ENCODE results near the gene CNTFR. TPM values are rescaled to one million over a fixed set of nuclear protein-coding genes. Genes with fewer than 3 reads are reported as not detected.

CNTFR gene
- total and polyA plus RNA-seq, 2 experiments from 2014 or later: not detected

GRCh38 chr9:34510497-34511468 is 78.7 kb downstream of the CNTFR start:
- Histone ChIP-seq H3K4me2 (ENCODE audit: unreplicated experiment) (no peak overlapping the region), H3K27ac (no peak overlapping the region), H3K9me2 (ENCODE audit: insufficient read depth) (no peaks in the 10 kb centered on the region), H3K4me3 (no peak overlapping the region), H2AFZ (no peak overlapping the region), H3K36me3 (ENCODE audit: low read depth) (no peaks in the 10 kb centered on the region), H3K9ac (no peak overlapping the region), H3K9me3 (ENCODE audit: low read depth) (no peaks in the 10 kb centered on the region), H4K20me1 (ENCODE audit: insufficient read depth) (no peaks in the 10 kb centered on the region), H3F3A (ENCODE audit: insufficient read depth) (no peaks in the 10 kb centered on the region), H3K4me1 (ENCODE audit: insufficient read depth) (no peaks in the 10 kb centered on the region), H3K27me3 (replicated peaks; ENCODE audit: insufficient read depth) (peaks cover 33% of the 10 kb centered on the region), H3K79me2 (ENCODE audit: insufficient read depth) (no peaks in the 10 kb centered on the region)
- no peak for DNase-seq
- in situ Hi-C loops (cut with MboI): loop anchor here (25.0 kb wide), 1 partner anchor 102 kb away; the partner anchor contains the start of genes DCTN3 and RPP25L
- WGBS, 2 experiments (ENCODE audit: low coverage in 1 of 2, low lambda C conversion rate in 2 of 2, missing lambda C conversion rate in 2 of 2): 14 to 17% methylated on average over 13 of the region's 13 CpGs
- no peak for TF ChIP-seq EZH2phosphoT487 (IDR thresholded peaks at IDR 0.05; ENCODE audit: insufficient read depth, low read depth)
- no peak for TF ChIP-seq EZH2 (IDR thresholded peaks at IDR 0.05; ENCODE audit: insufficient read depth, poor library complexity, severe bottlenecking)

GRCh38 chr9:34508951-34509350 is 80.6 kb downstream of the CNTFR start:
- Histone ChIP-seq H2AFZ (no peak overlapping the region), H3K4me3 (no peak overlapping the region), H4K20me1 (ENCODE audit: insufficient read depth) (no peaks in the 10 kb centered on the region), H3K4me1 (ENCODE audit: insufficient read depth) (no peaks in the 10 kb centered on the region), H3K36me3 (ENCODE audit: low read depth) (no peaks in the 10 kb centered on the region), H3K27ac (no peak overlapping the region), H3K4me2 (ENCODE audit: unreplicated experiment) (no peak overlapping the region), H3K27me3 (replicated peaks; ENCODE audit: insufficient read depth) (peaks cover 33% of the 10 kb centered on the region), H3F3A (ENCODE audit: insufficient read depth) (no peaks in the 10 kb centered on the region), H3K9ac (no peak overlapping the region), H3K9me2 (ENCODE audit: insufficient read depth) (no peaks in the 10 kb centered on the region), H3K9me3 (ENCODE audit: low read depth) (no peaks in the 10 kb centered on the region), H3K79me2 (ENCODE audit: insufficient read depth) (no peaks in the 10 kb centered on the region)
- WGBS, 2 experiments (ENCODE audit: low coverage in 1 of 2, low lambda C conversion rate in 2 of 2, missing lambda C conversion rate in 2 of 2): 63 to 65% methylated on average over 3 of the region's 3 CpGs
- TF ChIP-seq EZH2 (IDR thresholded peaks at IDR 0.05; ENCODE audit: insufficient read depth, poor library complexity, severe bottlenecking): no peak
- TF ChIP-seq EZH2phosphoT487 (IDR thresholded peaks at IDR 0.05; ENCODE audit: insufficient read depth, low read depth): no peak
- in situ Hi-C loops (cut with MboI): loop anchor here (25.0 kb wide), 1 partner anchor 103 kb away; the partner anchor contains the start of genes DCTN3 and RPP25L
- no peak for DNase-seq

- Histone ChIP-seq H3K9me2 (ENCODE audit: insufficient read depth) (no peaks in the 10 kb centered on the region), H3K9ac (no peak overlapping the region), H3K4me1 (ENCODE audit: insufficient read depth) (no peaks in the 10 kb centered on the region), H3K9me3 (ENCODE audit: low read depth) (no peaks in the 10 kb centered on the region), H3K4me3 (no peak overlapping the region), H2AFZ (no peak overlapping the region), H3K27ac (no peak overlapping the region), H3K36me3 (ENCODE audit: low read depth) (no peaks in the 10 kb centered on the region), H4K20me1 (ENCODE audit: insufficient read depth) (no peaks in the 10 kb centered on the region), H3F3A (ENCODE audit: insufficient read depth) (no peaks in the 10 kb centered on the region), H3K4me2 (ENCODE audit: unreplicated experiment) (no peak overlapping the region), H3K79me2 (ENCODE audit: insufficient read depth) (no peaks in the 10 kb centered on the region), H3K27me3 (replicated peaks; ENCODE audit: insufficient read depth) (peaks cover 33% of the 10 kb centered on the region)
- no peak for TF ChIP-seq EZH2 (IDR thresholded peaks at IDR 0.05; ENCODE audit: insufficient read depth, poor library complexity, severe bottlenecking)
- no peak for TF ChIP-seq EZH2phosphoT487 (IDR thresholded peaks at IDR 0.05; ENCODE audit: insufficient read depth, low read depth)
- DNase-seq: no peak
- 30 to 39% methylated on average over 3 of the region's 3 CpGs for WGBS, 2 experiments (ENCODE audit: low coverage in 1 of 2, low lambda C conversion rate in 2 of 2, missing lambda C conversion rate in 2 of 2)
- in situ Hi-C loops (cut with MboI): loop anchor here (25.0 kb wide), 1 partner anchor 104 kb away; the partner anchor contains the start of genes DCTN3 and RPP25L
These were observed 81.1 kb downstream of the CNTFR start for GRCh38 chr9:34508463-34508862.

GRCh38 chr9:34507966-34508365 is 81.6 kb downstream of the CNTFR start:
- TF ChIP-seq EZH2phosphoT487 (IDR thresholded peaks at IDR 0.05; ENCODE audit: insufficient read depth, low read depth) (no peak), EZH2 (IDR thresholded peaks at IDR 0.05; ENCODE audit: insufficient read depth, poor library complexity, severe bottlenecking) (no peak)
- no peaks in the 10 kb centered on the region for H4K20me1 ChIP-seq (ENCODE audit: insufficient read depth)
- H3K4me2 ChIP-seq (ENCODE audit: unreplicated experiment): no peak overlapping the region
- H3K4me3 ChIP-seq: no peak overlapping the region
- H2AFZ ChIP-seq: no peak overlapping the region
- H3K9ac ChIP-seq: no peak overlapping the region
- H3K4me1 ChIP-seq (ENCODE audit: insufficient read depth): 0 out of 2 replicates have a peak, but pooled peaks cover under 1% of the 10 kb centered on the region
- in situ Hi-C loops (cut with MboI): loop anchor here (25.0 kb wide), 1 partner anchor 104 kb away; the partner anchor contains the start of genes DCTN3 and RPP25L
- H3K9me3 ChIP-seq (ENCODE audit: low read depth): no peaks in the 10 kb centered on the region
- H3K79me2 ChIP-seq (ENCODE audit: insufficient read depth): no peaks in the 10 kb centered on the region
- no peak for DNase-seq
- no peaks in the 10 kb centered on the region for H3K9me2 ChIP-seq (ENCODE audit: insufficient read depth)
- no peaks in the 10 kb centered on the region for H3K36me3 ChIP-seq (ENCODE audit: low read depth)
- H3F3A ChIP-seq (ENCODE audit: insufficient read depth): no peaks in the 10 kb centered on the region
- peaks cover 33% of the 10 kb centered on the region for H3K27me3 ChIP-seq (replicated peaks; ENCODE audit: insufficient read depth)
- no peak overlapping the region for H3K27ac ChIP-seq
